Ectodermal cell (in vitro differentiated cells): ENCODE data around the gene TSPO2. TPM values are rescaled to one million over a fixed set of nuclear protein-coding genes. Genes with fewer than 3 reads are reported as not detected.
"Not testable (repeated sequence)": the region's sequence is repeated elsewhere in the genome, so short reads cannot be mapped to it uniquely, and the experiment has no call there.

Source experiments
- H3K27ac ChIP-seq: 2 replicates; pipeline ENCODE4 v1.7.0; 2013; ENCODE audit warnings: mild to moderate bottlenecking, low read depth, low read length; ENCODE audit not compliant: insufficient read depth, poor library complexity, severe bottlenecking
- H3K27me3 ChIP-seq: 2 replicates; pipeline ENCODE4 v1.7.0; 2013; ENCODE audit warnings: mild to moderate bottlenecking, low read length; ENCODE audit not compliant: insufficient read depth, control insufficient read depth, poor library complexity, severe bottlenecking
- H3K36me3 ChIP-seq: one replicate; pipeline ENCODE4 v1.7.0; 2013; ENCODE audit warnings: low read length; ENCODE audit not compliant: control insufficient read depth, insufficient read depth
- H3K4me1 ChIP-seq: one replicate; pipeline ENCODE4 v1.7.0; 2013; ENCODE audit warnings: low read length; ENCODE audit not compliant: control insufficient read depth, insufficient read depth
- H3K4me3 ChIP-seq: 2 replicates; pipeline ENCODE4 v1.7.0; 2013; ENCODE audit warnings: low read depth, low read length, control low read depth; ENCODE audit not compliant: insufficient read depth
- H3K9me3 ChIP-seq: 2 replicates; pipeline ENCODE4 v1.7.0; 2013; ENCODE audit warnings: mild to moderate bottlenecking, low read length, moderate library complexity; ENCODE audit not compliant: control insufficient read depth
- WGBS, 2 experiments: methylation state at CpG; one replicate each; pipeline ENCODE4 v1.1.7; 2013; ENCODE audit warnings: missing lambda C conversion rate in 2 of 2; 5-methylcytosine and 5-hydroxymethylcytosine counted together
- polyA plus RNA-seq, 4 experiments: library from polyadenylated mRNA; stranded (reverse); fragments of 50-300 nt; gene quantifications; one replicate each; pipeline ENCODE4 v1.2.3, GENCODE V29; 2013

The TSPO2 gene, protein sequence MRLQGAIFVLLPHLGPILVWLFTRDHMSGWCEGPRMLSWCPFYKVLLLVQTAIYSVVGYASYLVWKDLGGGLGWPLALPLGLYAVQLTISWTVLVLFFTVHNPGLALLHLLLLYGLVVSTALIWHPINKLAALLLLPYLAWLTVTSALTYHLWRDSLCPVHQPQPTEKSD
- polyA plus RNA-seq (2013, experiment 1 of 4) = not detected
- not detected for polyA plus RNA-seq (2013, experiment 2 of 4)
- polyA plus RNA-seq (2013, experiment 3 of 4) = not detected
- polyA plus RNA-seq (2013, experiment 4 of 4) = not detected

DNA sequence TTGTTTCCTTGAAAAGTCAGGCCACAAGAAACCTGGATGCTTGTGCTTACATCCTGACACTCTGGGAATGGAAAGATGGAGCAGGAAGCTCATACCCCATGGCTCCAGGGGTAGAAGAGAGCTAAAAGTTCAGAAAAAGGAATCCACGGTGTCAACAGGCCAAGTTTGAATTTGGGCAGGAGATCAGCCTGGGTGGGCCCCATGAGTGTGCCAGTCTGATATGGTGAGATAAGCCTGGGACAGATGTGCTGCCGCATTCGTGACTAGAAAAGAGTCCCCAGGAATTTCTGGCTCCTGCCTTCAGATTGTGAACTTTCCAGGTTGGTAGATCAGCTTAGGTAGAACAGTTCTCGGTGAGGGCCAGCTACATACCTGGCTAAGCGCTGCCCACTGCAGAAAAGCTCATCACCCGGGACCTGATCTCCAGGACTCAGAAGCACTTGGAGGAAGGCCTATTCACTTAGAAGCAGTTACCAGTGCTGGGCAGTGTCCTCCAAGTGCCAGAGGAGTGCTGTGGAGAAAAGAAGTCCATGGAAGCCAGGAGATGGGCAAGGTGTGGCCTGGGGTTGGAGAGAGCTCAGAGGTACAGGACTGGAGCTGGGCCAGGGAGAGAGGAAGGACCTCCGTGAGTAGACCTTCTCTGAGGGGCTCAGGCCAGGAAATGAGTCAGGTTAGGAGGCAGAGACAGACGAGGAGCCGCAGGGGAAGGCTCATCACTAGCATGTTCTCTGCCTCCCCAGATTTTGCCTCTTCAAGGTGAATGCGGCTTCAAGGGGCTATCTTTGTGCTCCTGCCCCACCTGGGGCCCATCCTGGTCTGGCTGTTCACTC, at the start of gene TSPO2:
TSS of gene TSPO2 (plus strand) at position 242 of the 830 bp plus-strand sequence. CDS start at position 761, 519 bp downstream.
- H3K9me3 ChIP-seq = no peaks in the 10 kb centered on the region
- no peaks in the 10 kb centered on the region for H3K36me3 ChIP-seq
- H3K27me3 ChIP-seq = no peaks in the 10 kb centered on the region
- no peak within 1 kb of the TSS for H3K4me3 ChIP-seq
- 93 to 96% methylated on average over 10 of the region's 10 CpGs for WGBS, 2 experiments
- H3K4me1 ChIP-seq = no peaks in the 10 kb centered on the region
- H3K27ac ChIP-seq = no peak within 1 kb of the TSS

DNA sequence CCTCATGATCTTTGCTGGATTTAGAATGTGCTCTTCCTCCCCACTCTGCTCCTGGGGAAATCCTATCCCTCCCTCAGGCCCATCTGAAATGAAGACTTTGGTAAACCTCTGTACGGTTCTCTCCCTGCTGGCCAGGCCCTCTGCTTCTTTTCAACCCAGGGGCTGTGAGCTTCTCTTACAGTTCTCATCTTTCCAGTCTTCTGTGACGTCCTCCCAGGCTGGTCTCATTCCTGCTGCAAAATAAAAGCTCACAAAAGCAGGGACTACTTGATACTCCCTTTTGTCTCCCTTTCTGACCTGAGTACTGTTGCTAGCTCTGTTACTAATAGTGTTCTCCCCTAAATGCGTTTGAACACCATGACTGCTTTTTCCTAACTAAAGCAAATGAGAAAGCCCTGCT, 49.5 kb upstream of the TSPO2 start:
- Histone ChIP-seq H3K36me3 (no peaks in the 10 kb centered on the region), H3K9me3 (no peaks in the 10 kb centered on the region), H3K27ac (no peak overlapping the region), H3K4me1 (peaks cover 21% of the 10 kb centered on the region), H3K27me3 (no peaks in the 10 kb centered on the region), H3K4me3 (no peak overlapping the region)
- 58 to 65% methylated on average over 3 of the region's 3 CpGs for whole genome bisulfite sequencing, 2 experiments

DNA sequence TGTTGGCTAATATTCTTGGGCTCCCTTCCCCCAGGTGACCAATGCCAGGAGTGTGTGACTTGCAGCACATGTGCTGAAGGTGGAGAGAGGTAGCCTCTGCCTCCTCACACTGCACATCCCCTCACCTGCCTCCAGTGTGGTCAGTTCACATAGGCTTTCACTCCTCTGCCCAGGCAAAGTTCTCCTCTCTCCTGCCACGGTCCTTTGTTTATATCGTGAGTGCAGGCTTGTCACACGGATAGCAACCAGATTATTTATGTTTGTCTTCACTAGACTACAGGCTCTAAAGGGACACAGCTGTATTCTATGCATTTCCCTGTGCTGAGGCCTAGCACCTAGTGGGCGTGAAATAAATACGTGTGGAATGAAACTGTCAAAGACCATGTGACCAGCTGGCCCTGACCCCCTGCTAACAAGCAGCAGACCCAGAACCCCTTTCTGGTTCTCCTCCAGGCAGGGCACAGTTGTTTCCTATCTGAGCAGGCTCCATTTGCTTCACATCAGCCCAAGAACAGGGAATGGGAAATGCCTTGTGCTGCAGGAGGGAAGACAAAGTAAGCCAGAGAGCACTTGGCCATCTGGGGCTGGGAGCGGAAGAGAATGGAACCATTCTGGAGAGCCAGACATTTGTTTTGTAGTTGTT, 45.6 kb upstream of the TSPO2 start:
- Histone ChIP-seq H3K27me3 (no peaks in the 10 kb centered on the region), H3K27ac (peak overlapping the region; percentile 90), H3K36me3 (no peaks in the 10 kb centered on the region), H3K4me3 (no peak overlapping the region), H3K9me3 (no peaks in the 10 kb centered on the region), H3K4me1 (peaks cover 34% of the 10 kb centered on the region)
- WGBS, 2 experiments = 35 to 41% methylated on average over 6 of the region's 6 CpGs

DNA sequence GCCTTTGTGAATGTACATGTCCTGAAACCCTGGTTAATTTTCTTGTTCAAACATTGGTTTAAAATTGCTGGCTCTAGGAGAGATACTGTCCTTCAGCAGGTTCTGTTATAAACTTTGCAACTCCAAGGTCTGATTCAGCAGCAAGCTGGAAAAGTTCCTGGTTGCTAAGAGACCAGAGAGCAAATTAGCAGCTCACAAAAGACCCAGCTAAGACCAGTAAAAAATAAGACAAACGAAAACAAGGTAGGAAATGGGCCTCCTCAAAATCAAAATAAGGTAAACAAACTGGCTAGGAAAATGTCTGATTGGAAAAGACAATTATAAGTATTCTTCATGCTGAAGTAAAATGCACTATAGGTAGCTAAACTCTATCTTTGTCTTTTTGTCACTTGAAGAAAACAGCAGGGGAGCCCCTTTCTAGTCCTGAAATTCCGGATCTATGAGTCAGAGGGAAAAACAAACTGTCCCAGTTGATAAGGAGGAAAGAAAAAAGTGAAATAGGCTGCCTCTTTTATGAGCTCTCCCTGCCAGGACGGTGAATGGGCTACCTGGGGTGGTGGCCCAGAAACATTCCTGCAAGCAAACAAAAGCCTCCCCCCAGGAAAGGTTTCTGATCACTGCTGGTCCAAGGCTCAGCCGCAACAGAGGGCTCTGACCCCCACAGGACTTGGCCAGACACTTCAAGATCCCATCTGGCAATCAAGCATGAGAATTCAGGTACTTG, 44.9 kb upstream of the TSPO2 start:
- peaks cover 34% of the 10 kb centered on the region for H3K4me1 ChIP-seq
- no peaks in the 10 kb centered on the region for H3K9me3 ChIP-seq
- H3K27me3 ChIP-seq = no peaks in the 10 kb centered on the region
- no peaks in the 10 kb centered on the region for H3K36me3 ChIP-seq
- WGBS, 2 experiments = 0% methylated on average over 4 of the region's 4 CpGs
- no peak overlapping the region for H3K4me3 ChIP-seq
- peak overlapping the region; percentile 90 for H3K27ac ChIP-seq

DNA sequence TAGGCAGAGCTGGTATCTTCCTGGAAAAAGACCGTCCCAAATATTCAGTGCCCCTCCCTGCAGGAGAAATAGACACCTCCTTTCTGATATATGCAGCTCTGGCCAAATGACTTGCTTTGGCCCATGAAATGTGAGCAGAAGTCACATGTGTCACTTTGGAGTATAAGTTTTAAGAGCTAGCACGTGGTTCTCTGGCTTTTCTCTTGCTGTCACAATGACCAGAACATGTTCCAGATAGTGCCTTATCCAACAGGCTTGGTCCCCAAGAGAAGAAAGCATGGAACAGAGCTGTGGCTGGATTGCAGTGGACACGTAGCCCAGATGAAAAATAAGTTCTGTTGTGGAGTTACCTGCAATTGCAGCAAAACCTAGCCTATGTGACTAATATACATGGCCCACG, 43.6 kb upstream of the TSPO2 start:
- H3K4me1 ChIP-seq = peaks cover 34% of the 10 kb centered on the region
- H3K27ac ChIP-seq = no peak overlapping the region
- H3K4me3 ChIP-seq = no peak overlapping the region
- H3K36me3 ChIP-seq = no peaks in the 10 kb centered on the region
- 89 to 94% methylated on average over 4 of the region's 4 CpGs for WGBS, 2 experiments
- H3K27me3 ChIP-seq = no peaks in the 10 kb centered on the region
- H3K9me3 ChIP-seq = no peaks in the 10 kb centered on the region

DNA sequence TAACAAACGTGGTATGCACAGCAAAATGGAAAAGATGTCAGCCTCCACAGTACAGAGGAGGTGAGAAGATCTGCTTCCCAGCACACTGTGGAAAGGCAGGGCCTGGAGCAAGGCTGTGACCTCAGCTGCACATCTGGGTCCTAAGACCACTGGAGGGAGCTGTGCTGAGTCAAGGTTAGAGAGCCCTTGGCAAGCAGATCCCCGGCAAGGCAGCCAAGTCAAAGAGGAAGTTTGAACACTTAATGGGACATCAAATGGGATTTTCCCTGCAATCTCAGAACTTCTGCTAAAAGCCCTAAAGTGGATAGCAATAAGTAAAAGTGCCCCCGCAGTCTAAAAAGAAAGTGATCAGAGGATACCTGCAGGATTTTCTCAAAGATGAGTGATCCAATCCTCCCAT, 42.7 kb upstream of the TSPO2 start:
- Histone ChIP-seq H3K36me3 (no peaks in the 10 kb centered on the region), H3K27ac (no peak overlapping the region), H3K9me3 (no peaks in the 10 kb centered on the region), H3K4me1 (peaks cover 34% of the 10 kb centered on the region), H3K4me3 (no peak overlapping the region), H3K27me3 (no peaks in the 10 kb centered on the region)
- 59 to 67% methylated on average over 3 of the region's 3 CpGs for WGBS, 2 experiments

DNA sequence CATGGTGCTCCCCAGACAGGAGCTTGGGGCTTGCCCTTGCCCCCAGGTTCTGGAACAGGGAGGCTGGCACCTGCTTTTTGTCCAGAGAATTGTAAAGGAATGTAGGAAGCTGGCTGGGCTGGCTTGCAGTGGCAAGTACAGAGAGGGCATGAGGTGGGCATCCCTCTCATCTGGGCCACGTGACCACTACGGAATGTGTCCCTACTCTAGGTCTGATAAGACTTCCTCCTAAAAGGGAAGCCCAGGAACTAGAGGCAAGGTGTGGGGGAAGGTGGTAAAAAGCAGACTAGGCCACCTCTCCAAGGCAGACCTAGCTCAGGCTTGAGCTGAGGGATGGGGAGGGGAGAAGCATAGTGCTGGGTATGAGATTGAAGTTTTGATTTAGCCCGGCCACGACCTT, 42.0 kb upstream of the TSPO2 start:
- H3K36me3 ChIP-seq = no peaks in the 10 kb centered on the region
- H3K9me3 ChIP-seq = no peaks in the 10 kb centered on the region
- H3K27me3 ChIP-seq = no peaks in the 10 kb centered on the region
- H3K4me3 ChIP-seq = no peak overlapping the region
- 96 to 98% methylated on average over 4 of the region's 4 CpGs for WGBS, 2 experiments
- no peak overlapping the region for H3K27ac ChIP-seq
- H3K4me1 ChIP-seq = peaks cover 34% of the 10 kb centered on the region

DNA sequence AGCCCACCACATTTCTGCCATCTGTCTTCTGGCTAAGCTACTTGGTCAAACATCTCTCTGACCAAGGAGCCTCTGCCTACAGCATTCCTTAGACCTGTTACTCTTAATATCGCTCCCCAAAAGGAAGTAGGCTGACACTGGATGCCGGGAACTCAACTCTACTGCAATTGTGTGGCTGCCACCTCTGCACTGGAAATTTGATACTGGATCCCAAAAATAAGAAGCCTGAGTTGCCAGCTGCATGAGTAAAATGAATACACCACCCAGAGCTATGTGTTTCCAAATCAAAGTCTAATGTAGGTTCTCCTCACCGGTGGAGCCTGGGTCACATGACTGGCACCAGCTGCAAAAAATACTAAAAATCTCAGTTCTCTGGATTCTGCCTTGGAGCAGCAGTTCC, 40.1 kb upstream of the TSPO2 start:
- peaks cover 16% of the 10 kb centered on the region for H3K4me1 ChIP-seq
- 94 to 98% methylated on average over 3 of the region's 3 CpGs for WGBS, 2 experiments

DNA sequence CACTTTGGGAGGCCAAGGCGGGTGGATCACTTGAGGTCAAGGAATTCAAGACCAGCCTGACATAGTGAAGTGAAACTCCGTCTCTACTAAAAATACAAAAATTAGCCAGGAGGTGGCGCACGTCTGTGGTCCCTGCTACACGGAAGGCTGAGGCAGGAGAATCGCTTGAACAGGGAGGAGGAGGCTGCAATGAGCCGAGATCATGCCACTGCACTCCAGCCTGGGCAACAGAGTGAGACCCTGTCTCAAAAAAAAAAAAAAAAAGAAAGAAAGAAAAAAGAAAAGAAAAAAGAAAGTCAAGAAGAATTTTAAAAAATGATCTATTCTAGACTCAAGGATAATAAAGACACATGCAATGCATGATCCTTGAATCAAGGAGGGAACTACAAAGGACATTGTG, 36.0 kb upstream of the TSPO2 start:
- H3K27me3 ChIP-seq, H3K9me3 ChIP-seq, H3K4me1 ChIP-seq, H3K4me3 ChIP-seq, H3K36me3 ChIP-seq, H3K27ac ChIP-seq: not testable (repeated sequence)
- 28 to 31% methylated on average over 7 of the region's 7 CpGs for WGBS, 2 experiments

More for the DNA sequence above, 40.1 kb upstream of the TSPO2 start:
- H3K9me3 ChIP-seq = no peaks in the 10 kb centered on the region
- no peak overlapping the region for H3K4me3 ChIP-seq
- no peak overlapping the region for H3K27ac ChIP-seq
- H3K36me3 ChIP-seq = no peaks in the 10 kb centered on the region
- no peaks in the 10 kb centered on the region for H3K27me3 ChIP-seq

DNA sequence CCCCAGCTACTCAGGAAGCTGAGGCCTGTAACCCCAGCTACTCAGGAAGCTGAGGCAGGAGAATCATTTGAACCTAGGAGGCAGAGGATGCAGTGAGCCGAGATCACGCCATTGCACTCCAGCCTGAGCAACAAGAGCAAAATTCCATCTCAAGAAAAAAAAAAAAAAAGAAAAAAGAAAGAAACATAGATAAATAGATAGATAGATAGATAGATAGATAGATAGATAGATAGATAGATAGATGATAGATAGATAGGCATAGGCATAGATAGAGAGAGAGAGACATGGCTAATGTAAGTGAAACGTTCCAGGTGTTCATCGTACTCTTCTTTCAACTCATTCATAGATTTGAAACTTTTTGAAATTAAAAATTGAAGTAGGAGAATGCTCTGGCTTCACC, 35.3 kb upstream of the TSPO2 start:
- H3K4me1 ChIP-seq = not testable (repeated sequence)

More for the DNA sequence above, 35.3 kb upstream of the TSPO2 start:
- H3K4me3 ChIP-seq, H3K27me3 ChIP-seq, H3K9me3 ChIP-seq, H3K27ac ChIP-seq, H3K36me3 ChIP-seq: not testable (repeated sequence)
- 96 to 100% methylated on average over 1 to 3 of the region's 4 CpGs for WGBS, 2 experiments
